NCI-H2227 (cell line): ENCODE measurements around the gene RAPGEF4.

Source experiments
- DNase-seq: peaks from one replicate; lab custom pipeline; 2025; ENCODE audit not compliant: unreplicated experiment; lab: John Stamatoyannopoulos, UW

The RAPGEF4 gene

GRCh38 chr2:173053043-173053699 lies 317.5 kb downstream of the RAPGEF4 start:
- DNase-seq: no peak

- DNase-seq: no peak
Measured at GRCh38 chr2:173054466-173054865, 318.8 kb downstream of the RAPGEF4 start.

GRCh38 chr2:173056705-173057364 lies 321.2 kb downstream of the RAPGEF4 start:
- DNase-seq: no peak

GRCh38 chr2:173058097-173058496 lies 322.5 kb downstream of the RAPGEF4 start:
- no peak for DNase-seq

- no peak for DNase-seq
Measured at GRCh38 chr2:173058673-173059072, 323.0 kb downstream of the RAPGEF4 start.

- no peak for DNase-seq
Measured at GRCh38 chr2:173059292-173059691, 323.6 kb downstream of the RAPGEF4 start.

- DNase-seq: no peak
Measured at GRCh38 chr2:173059971-173060461, 324.4 kb downstream of the RAPGEF4 start.

GRCh38 chr2:173062801-173063200 lies 327.2 kb downstream of the RAPGEF4 start:
- DNase-seq: no peak

GRCh38 chr2:173064151-173064805 lies 328.6 kb downstream of the RAPGEF4 start:
- DNase-seq: no peak

GRCh38 chr2:173066887-173067676 lies 331.4 kb downstream of the RAPGEF4 start:
- DNase-seq: no peak

- peak; percentile 60 for DNase-seq
Measured at GRCh38 chr2:173075056-173075780, 339.6 kb downstream of the RAPGEF4 start.

- DNase-seq: peak; percentile 81
Measured at GRCh38 chr2:173075781-173076580, 340.3 kb downstream of the RAPGEF4 start, which contains the start of gene MAP3K20. MAP3K20 (plus strand) TSS chr2:173075846; CDS start chr2:173091032, 15,186 bp downstream.

- DNase-seq: peak; percentile 32
Measured at GRCh38 chr2:173076581-173077345, 341.1 kb downstream of the RAPGEF4 start.

- no peak for DNase-seq
Measured at GRCh38 chr2:173077506-173078177, 342.0 kb downstream of the RAPGEF4 start.

GRCh38 chr2:173079141-173079540 lies 343.5 kb downstream of the RAPGEF4 start:
- DNase-seq: no peak

GRCh38 chr2:173079973-173080860 lies 344.6 kb downstream of the RAPGEF4 start:
- no peak for DNase-seq

- no peak for DNase-seq
Measured at GRCh38 chr2:173086518-173087213, 351.0 kb downstream of the RAPGEF4 start.
